CD4-positive, alpha-beta T cell (primary cell): ENCODE data around the gene VPS13A. TPM values are rescaled to one million over a fixed set of nuclear protein-coding genes. Genes with fewer than 3 reads are reported as not detected.

Experiments used
- ATAC-seq: fragments of 200-7000 bp; cut with Tn5 transposase; one replicate; pipeline ENCODE4 v1.10.0; 2022; ENCODE audit warnings: mild to moderate bottlenecking; ENCODE audit not compliant: poor library complexity
- CTCF ChIA-PET: fragments of 350-600 bp; sonication (Branson Sonifier 250); formaldehyde crosslinking; loops from one replicate; lab custom pipeline; 2021; ENCODE audit warnings: antibody characterized with exemption, inconsistent platforms; lab: Charles Lee
- POLR2A ChIA-PET: fragments of 350-600 bp; sonication (Branson Sonifier 250); formaldehyde crosslinking; loops from one replicate; lab custom pipeline; 2021; ENCODE audit warnings: antibody characterized with exemption, inconsistent platforms; lab: Charles Lee
- DNase-seq, 14 experiments: peaks; one replicate each; pipeline ENCODE4 v3.0.0-alpha.2; 2013 to 2020; ENCODE audit warnings: mixed read lengths in 2 of 14
- H3K27ac ChIP-seq, 2 donors: one replicate each; pipeline versions ENCODE4 v1.5.1 to v1.7.0; 2013; ENCODE audit warnings: low read length in 2 of 2, low read depth in 1 of 2, mild to moderate bottlenecking in 1 of 2
- H3K27me3 ChIP-seq, 2 experiments: 1 replicate in 1 of 2; 2 replicates in 1 of 2; pipeline versions ENCODE4 v1.6.1 to v1.7.0; 2013; ENCODE audit warnings: low read length in 2 of 2, control low read depth in 1 of 2, mild to moderate bottlenecking in 1 of 2, moderate library complexity in 1 of 2; ENCODE audit not compliant: insufficient read depth in 2 of 2, control insufficient read depth in 1 of 2
- H3K36me3 ChIP-seq: one replicate; pipeline ENCODE4 v1.6.1; 2013; ENCODE audit warnings: low read length, control low read depth; ENCODE audit not compliant: insufficient read depth
- H3K4me1 ChIP-seq: one replicate; pipeline ENCODE4 v1.6.1; 2013; ENCODE audit warnings: low read length, control low read depth; ENCODE audit not compliant: insufficient read depth
- H3K4me3 ChIP-seq: one replicate; pipeline ENCODE4 v1.5.1; 2013; ENCODE audit warnings: mild to moderate bottlenecking, low read length, moderate library complexity
- H3K9me3 ChIP-seq, 2 experiments: 1 replicate in 1 of 2; 2 replicates in 1 of 2; pipeline versions ENCODE4 v1.6.1 to v1.7.0; 2013; ENCODE audit warnings: low read length in 2 of 2, mild to moderate bottlenecking in 2 of 2, control low read depth in 1 of 2, moderate library complexity in 1 of 2; ENCODE audit not compliant: control insufficient read depth in 1 of 2, insufficient read depth in 1 of 2
- H3K27ac Mint-ChIP-seq: one replicate; pipeline ENCODE4 v1.8.0; 2020; ENCODE audit warnings: mixed read lengths
- H3K27me3 Mint-ChIP-seq: one replicate; pipeline ENCODE4 v1.8.0; 2021; ENCODE audit warnings: mixed read lengths
- H3K36me3 Mint-ChIP-seq: one replicate; pipeline ENCODE4 v1.8.0; 2021; ENCODE audit warnings: low read depth, mixed read lengths
- H3K4me1 Mint-ChIP-seq: one replicate; pipeline ENCODE4 v1.8.0; 2021; ENCODE audit warnings: low read depth, mixed read lengths
- H3K4me3 Mint-ChIP-seq: one replicate; pipeline ENCODE4 v1.8.0; 2020; ENCODE audit warnings: mild to moderate bottlenecking, mixed read lengths
- H3K9me3 Mint-ChIP-seq: one replicate; pipeline ENCODE4 v1.8.0; 2020; ENCODE audit warnings: mixed read lengths
- intact Hi-C, 2 experiments: fragments of 100-400 bp; cut with DNase I in 1 of 2; cut with micrococcal nuclease in 1 of 2; formaldehyde crosslinking; loops; one replicate each; pipeline versions ENCODE4 v1.15.1 to v1.9.0; 2023 to 2025; cut with DNase I, micrococcal nuclease
- total RNA-seq, 174 experiments: library from RNA in 2 of 174; stranded (reverse) in 2 of 174; gene quantifications; one replicate each; pipeline ENCODE4 v1.2.3 and lab custom pipeline; 2021 to 2026
- TF ChIP-seq, protein P1 (sequence below): fragments of 200-600 bp; IDR thresholded peaks from one replicate; pipeline ENCODE4 v1.8.0; 2022; ENCODE audit warnings: antibody characterized with exemption, mild to moderate bottlenecking

Gene VPS13A
- total RNA-seq, 2 experiments from 2014 or later, result 37.3 to 41.1 TPM

DNA sequence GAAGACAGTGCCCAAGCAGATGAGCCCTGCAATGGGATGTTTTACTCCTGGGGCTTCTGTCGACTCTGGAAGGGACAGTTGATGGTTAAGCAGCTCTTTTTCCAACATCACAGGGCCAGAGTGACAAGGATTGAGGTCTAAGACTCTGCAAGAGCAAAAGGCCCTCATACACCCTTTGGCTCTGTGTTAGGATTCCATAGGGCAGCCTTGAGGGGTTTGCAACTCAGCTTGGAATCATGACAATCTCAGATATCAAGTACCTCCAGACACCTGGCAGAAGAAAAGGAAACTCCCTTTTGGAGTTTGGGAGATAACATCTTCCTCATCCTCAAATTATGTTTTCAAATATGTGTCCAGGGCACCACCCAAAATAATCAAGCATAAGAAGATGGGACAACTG is 265.1 kb downstream of the VPS13A start:
- H3K4me1 Mint-ChIP-seq, result no peaks in the 10 kb centered on the region
- DNase-seq (no peak), ATAC-seq (no peak)
- no peaks in the 10 kb centered on the region for H3K36me3 ChIP-seq
- H3K27ac ChIP-seq, result no peak overlapping the region
- H3K4me3 Mint-ChIP-seq, result no peak overlapping the region
- no peaks in the 10 kb centered on the region for H3K9me3 ChIP-seq
- TF ChIP-seq, protein P1, sequence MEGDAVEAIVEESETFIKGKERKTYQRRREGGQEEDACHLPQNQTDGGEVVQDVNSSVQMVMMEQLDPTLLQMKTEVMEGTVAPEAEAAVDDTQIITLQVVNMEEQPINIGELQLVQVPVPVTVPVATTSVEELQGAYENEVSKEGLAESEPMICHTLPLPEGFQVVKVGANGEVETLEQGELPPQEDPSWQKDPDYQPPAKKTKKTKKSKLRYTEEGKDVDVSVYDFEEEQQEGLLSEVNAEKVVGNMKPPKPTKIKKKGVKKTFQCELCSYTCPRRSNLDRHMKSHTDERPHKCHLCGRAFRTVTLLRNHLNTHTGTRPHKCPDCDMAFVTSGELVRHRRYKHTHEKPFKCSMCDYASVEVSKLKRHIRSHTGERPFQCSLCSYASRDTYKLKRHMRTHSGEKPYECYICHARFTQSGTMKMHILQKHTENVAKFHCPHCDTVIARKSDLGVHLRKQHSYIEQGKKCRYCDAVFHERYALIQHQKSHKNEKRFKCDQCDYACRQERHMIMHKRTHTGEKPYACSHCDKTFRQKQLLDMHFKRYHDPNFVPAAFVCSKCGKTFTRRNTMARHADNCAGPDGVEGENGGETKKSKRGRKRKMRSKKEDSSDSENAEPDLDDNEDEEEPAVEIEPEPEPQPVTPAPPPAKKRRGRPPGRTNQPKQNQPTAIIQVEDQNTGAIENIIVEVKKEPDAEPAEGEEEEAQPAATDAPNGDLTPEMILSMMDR, result no peak
- H3K27me3 ChIP-seq, result peaks cover 0 to 1% of the 10 kb centered on the region in 2 experiments
- H3K4me1 ChIP-seq, result no peaks in the 10 kb centered on the region
- no peak overlapping the region for H3K4me3 ChIP-seq
- intact Hi-C loops, result no loop called here
- POLR2A ChIA-PET, result no interaction called here
- H3K27me3 Mint-ChIP-seq, result no peaks in the 10 kb centered on the region
- H3K36me3 Mint-ChIP-seq, result no peaks in the 10 kb centered on the region
- CTCF ChIA-PET, result interaction anchor here (0.6 to 2.4 kb wide), 3 partner anchors 11 to 927 kb away, joined by 3 to 12 read pairs (median 3); no protein-coding TSS in a partner anchor
- H3K9me3 Mint-ChIP-seq, result no peaks in the 10 kb centered on the region
- H3K27ac Mint-ChIP-seq, result no peak overlapping the region

- CTCF ChIA-PET, result interaction anchor here (1.1 kb wide), 1 partner anchor 10 kb away, joined by 3 read pairs; no protein-coding TSS in a partner anchor
- TF ChIP-seq, protein P1, result no peak
- POLR2A ChIA-PET, result no interaction called here
- no peak for DNase-seq
- H3K4me1 ChIP-seq, result no peaks in the 10 kb centered on the region
- H3K4me1 Mint-ChIP-seq, result no peaks in the 10 kb centered on the region
- no peaks in the 10 kb centered on the region for H3K36me3 ChIP-seq
- H3K4me3 Mint-ChIP-seq, result no peak overlapping the region
- no peaks in the 10 kb centered on the region for H3K9me3 Mint-ChIP-seq
- H3K27ac ChIP-seq, result no peak overlapping the region
- no peak for ATAC-seq
- H3K9me3 ChIP-seq, result no peaks in the 10 kb centered on the region
- no peak overlapping the region for H3K4me3 ChIP-seq
- H3K27me3 Mint-ChIP-seq, result no peaks in the 10 kb centered on the region
- H3K36me3 Mint-ChIP-seq, result no peaks in the 10 kb centered on the region
- peaks cover 0 to 4% of the 10 kb centered on the region in 2 experiments for H3K27me3 ChIP-seq
- intact Hi-C loops, result no loop called here
- no peak overlapping the region for H3K27ac Mint-ChIP-seq
Measured at GRCh38 chr9:77447646-77448045, 270.3 kb downstream of the VPS13A start.

- H3K4me3 Mint-ChIP-seq, result no peak overlapping the region
- POLR2A ChIA-PET, result no interaction called here
- peaks cover 11% of the 10 kb centered on the region for H3K4me1 Mint-ChIP-seq
- DNase-seq, result no peak
- Histone ChIP-seq H3K4me1 (peaks cover 8% of the 10 kb centered on the region), H3K27me3 (peaks cover 0 to 4% of the 10 kb centered on the region in 2 experiments), H3K4me3 (no peak overlapping the region), H3K36me3 (no peaks in the 10 kb centered on the region), H3K27ac (no peak overlapping the region), H3K9me3 (no peaks in the 10 kb centered on the region)
- ATAC-seq, result no peak
- no peak overlapping the region for H3K27ac Mint-ChIP-seq
- H3K36me3 Mint-ChIP-seq, result no peaks in the 10 kb centered on the region
- intact Hi-C loops, result loop anchor here (10.0 kb wide), 2 partner anchors 305 to 765 kb away; no protein-coding TSS in a partner anchor
- CTCF ChIA-PET, result no interaction called here
- H3K9me3 Mint-ChIP-seq, result no peaks in the 10 kb centered on the region
- TF ChIP-seq, protein P1, result no peak
- no peaks in the 10 kb centered on the region for H3K27me3 Mint-ChIP-seq
Measured at GRCh38 chr9:77449240-77450084, 272.1 kb downstream of the VPS13A start.
